Transverse colon (tissue), 3 donors: ENCODE measurements around the gene TIMM22.

Experiments used
- POLR2A ChIP-seq: fragments of 450-650 bp; IDR thresholded peaks from one replicate; pipeline ENCODE4 v1.6.1; 2016; ENCODE audit warnings: antibody characterized with exemption, mild to moderate bottlenecking, moderate library complexity
- TF ChIP-seq, protein P1 (sequence below), 5 experiments: fragments of 200-600 bp in 3 of 5; fragments of 450-650 bp in 2 of 5; sonication (generic) in 3 of 5; IDR thresholded peaks; 1 replicate in 2 of 5; 2 replicates in 3 of 5; pipeline ENCODE4 v1.5.1; 2016 to 2017; ENCODE audit warnings: antibody characterized with exemption in 5 of 5, inconsistent platforms in 3 of 5, mild to moderate bottlenecking in 2 of 5, moderate library complexity in 1 of 5

DNA sequence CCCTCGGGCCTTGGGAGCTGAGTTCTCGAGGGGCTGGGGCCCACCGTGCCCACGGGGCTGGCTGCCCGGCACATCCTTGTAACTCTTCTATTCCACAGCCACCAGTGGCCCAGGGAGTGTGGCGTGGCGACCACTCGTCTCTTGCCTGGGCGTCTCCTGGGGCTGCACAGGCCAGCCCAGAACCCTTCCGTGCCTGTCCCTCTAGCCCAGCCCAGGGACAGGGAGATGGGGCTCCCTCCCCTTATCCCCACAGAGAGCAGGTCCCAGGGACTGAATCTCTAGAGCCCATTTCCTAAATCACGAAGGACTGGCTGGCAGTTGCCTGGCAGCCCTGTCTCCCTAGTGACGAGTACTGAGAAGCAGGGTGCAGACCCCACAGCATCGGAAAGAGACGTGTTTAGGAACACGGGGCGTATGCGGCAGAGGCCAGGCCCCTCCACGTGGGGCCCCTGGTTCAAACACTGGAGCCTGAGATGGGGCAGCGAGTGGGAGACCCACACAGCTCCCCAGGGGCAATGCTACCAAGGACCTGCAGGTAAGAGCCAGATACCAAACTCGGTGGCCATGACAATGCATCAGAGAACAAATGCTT is 51.0 kb downstream of the TIMM22 start:
- no peak for TF ChIP-seq POLR2A
- TF ChIP-seq, protein P1, sequence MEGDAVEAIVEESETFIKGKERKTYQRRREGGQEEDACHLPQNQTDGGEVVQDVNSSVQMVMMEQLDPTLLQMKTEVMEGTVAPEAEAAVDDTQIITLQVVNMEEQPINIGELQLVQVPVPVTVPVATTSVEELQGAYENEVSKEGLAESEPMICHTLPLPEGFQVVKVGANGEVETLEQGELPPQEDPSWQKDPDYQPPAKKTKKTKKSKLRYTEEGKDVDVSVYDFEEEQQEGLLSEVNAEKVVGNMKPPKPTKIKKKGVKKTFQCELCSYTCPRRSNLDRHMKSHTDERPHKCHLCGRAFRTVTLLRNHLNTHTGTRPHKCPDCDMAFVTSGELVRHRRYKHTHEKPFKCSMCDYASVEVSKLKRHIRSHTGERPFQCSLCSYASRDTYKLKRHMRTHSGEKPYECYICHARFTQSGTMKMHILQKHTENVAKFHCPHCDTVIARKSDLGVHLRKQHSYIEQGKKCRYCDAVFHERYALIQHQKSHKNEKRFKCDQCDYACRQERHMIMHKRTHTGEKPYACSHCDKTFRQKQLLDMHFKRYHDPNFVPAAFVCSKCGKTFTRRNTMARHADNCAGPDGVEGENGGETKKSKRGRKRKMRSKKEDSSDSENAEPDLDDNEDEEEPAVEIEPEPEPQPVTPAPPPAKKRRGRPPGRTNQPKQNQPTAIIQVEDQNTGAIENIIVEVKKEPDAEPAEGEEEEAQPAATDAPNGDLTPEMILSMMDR (IDR thresholded peaks at IDR 0.05): no peak
